Activated T-cell treated with anti-CD3 and anti-CD28 coated beads, Interleukin-2, amount 50 U/mL, for 72 hours (primary cell): ENCODE data around the gene TREX2. TPM values are rescaled to one million over a fixed set of nuclear protein-coding genes. Genes with fewer than 3 reads are reported as not detected.

Source experiments
- ATAC-seq, 2 donors: fragments of 150-1000 bp; cut with Tn5 transposase; replicated peaks in 1 of 2; 2 replicates each; pipeline ENCODE4 v1.10.0; 2021; ENCODE audit warnings: moderate library complexity in 2 of 2, mild to moderate bottlenecking in 1 of 2
- DNase-seq, 2 donors: peaks; one replicate each; pipeline ENCODE4 v3.0.0; 2021 to 2022; ENCODE audit warnings: mixed read lengths in 1 of 2
- H3K27ac Mint-ChIP-seq: one replicate; pipeline ENCODE4 v1.8.0; 2022; ENCODE audit warnings: mild to moderate bottlenecking, moderate library complexity, mixed read lengths
- H3K27me3 Mint-ChIP-seq: one replicate; pipeline ENCODE4 v1.8.0; 2022; ENCODE audit warnings: low read depth, mixed read lengths
- H3K36me3 Mint-ChIP-seq, 2 donors: one replicate each; pipeline ENCODE4 v1.8.0; 2022; ENCODE audit warnings: mixed read lengths in 2 of 2, mild to moderate bottlenecking in 1 of 2; ENCODE audit not compliant: insufficient read depth in 2 of 2
- H3K4me1 Mint-ChIP-seq: one replicate; pipeline ENCODE4 v1.8.0; 2022; ENCODE audit warnings: low read depth, mixed read lengths
- H3K4me3 Mint-ChIP-seq, 2 donors: one replicate each; pipeline ENCODE4 v1.8.0; 2022; ENCODE audit warnings: mild to moderate bottlenecking in 2 of 2, mixed read lengths in 2 of 2, moderate library complexity in 2 of 2
- H3K9me3 Mint-ChIP-seq, 2 donors: one replicate each; pipeline ENCODE4 v1.8.0; 2022; ENCODE audit warnings: mixed read lengths in 2 of 2
- total RNA-seq, 2 donors: library from RNA; stranded (reverse); gene quantifications; one replicate each; pipeline ENCODE4 v1.2.3, GENCODE V29; 2022

Gene TREX2
- total RNA-seq, 2 donors from 2014 or later: 2.7 to 2.8 TPM

- Mint-ChIP-seq H3K27me3 (no peaks in the 10 kb centered on the region), H3K4me3 (no peak overlapping the region), H3K27ac (no peak overlapping the region), H3K4me1 (no peaks in the 10 kb centered on the region), H3K9me3 (no peaks in the 10 kb centered on the region), H3K36me3 (no peaks in the 10 kb centered on the region)
- no peak for DNase-seq
- no peak for ATAC-seq
Measured at GRCh38 chrX:153445106-153445855, 575 bp downstream of the TREX2 start.

DNA sequence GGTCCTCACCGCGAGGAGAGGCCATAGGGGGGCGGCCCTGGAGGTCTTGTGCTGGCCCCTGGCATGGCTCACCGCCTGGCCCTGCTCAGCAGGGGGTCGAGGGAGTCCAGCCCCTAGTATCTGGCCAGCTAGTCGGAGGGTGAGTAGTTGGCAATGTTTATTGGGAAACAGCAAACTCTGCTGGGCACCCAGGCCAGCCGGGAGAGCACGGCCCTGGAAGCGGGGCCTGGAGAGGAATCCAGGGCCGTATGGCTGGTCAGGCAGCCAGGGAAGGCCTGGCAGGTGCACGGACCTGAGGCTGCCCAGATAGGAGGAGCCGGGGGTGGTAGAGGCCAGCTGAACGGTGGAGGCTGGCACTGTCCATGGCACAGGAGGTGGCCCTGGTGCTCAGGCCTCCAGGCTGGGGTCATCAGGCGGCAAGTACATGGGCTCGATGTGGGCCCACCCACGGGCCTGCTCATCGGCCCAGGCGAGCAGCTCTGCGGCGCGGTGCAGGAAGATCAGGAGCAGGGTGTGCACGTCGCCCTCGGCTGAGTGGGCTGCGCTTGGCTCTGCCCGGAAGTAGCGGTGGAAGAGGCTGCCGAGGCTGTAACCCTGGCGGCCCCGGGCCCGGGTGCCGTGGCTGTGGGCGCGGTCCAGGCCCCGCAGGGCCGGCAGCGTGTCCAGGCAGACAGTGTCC is 1.4 kb downstream of the TREX2 start:
- ATAC-seq (no peak), DNase-seq (no peak)
- no peaks in the 10 kb centered on the region for H3K36me3 Mint-ChIP-seq
- H3K9me3 Mint-ChIP-seq: no peaks in the 10 kb centered on the region
- H3K27ac Mint-ChIP-seq: no peak overlapping the region
- no peak overlapping the region for H3K4me3 Mint-ChIP-seq
- no peaks in the 10 kb centered on the region for H3K4me1 Mint-ChIP-seq
- H3K27me3 Mint-ChIP-seq: no peaks in the 10 kb centered on the region

DNA sequence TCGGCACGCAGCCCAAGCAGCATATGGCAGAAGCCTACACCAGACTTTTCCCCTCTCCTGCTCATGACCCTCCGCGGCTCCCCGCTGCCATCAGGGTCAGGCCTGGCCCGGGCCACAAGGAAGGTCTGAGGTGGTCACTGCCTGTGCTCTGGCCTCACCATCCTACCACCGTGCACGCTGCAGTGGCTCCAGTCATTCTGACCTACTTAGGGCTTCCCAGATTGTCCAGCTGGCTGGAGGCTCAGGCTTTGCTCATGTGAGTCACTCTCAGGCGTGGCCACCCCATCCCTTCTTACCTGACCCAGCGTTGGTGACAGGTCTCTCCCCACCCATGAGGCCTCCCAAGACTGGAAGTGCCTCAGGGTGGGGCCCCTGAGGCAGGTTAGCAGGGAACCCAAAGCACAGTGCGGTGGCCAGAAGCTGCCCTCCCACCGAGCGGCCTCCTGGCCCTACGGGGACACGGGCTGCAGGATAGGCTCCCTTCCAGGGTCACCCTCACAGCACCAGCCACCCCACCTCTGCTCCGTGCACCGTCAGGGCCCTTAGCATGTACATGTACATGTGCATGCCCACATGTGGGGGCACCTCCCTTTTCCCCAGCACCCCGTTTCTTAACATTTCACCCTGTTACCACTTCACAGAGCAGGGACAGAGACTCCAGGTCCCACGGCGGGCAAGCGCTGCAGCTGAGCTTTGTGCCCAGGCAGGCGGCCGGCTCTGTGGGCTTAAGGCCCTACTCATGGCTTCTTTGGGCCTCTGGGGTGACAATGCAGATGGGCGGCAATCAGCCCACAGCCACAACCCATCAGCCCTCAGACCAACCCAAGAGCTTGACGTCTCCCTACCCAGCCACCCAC is 2.2 kb downstream of the TREX2 start:
- no peak for ATAC-seq
- Mint-ChIP-seq H3K4me1 (no peaks in the 10 kb centered on the region), H3K4me3 (no peak overlapping the region), H3K9me3 (no peaks in the 10 kb centered on the region), H3K27me3 (peaks cover 6% of the 10 kb centered on the region), H3K27ac (no peak overlapping the region), H3K36me3 (no peaks in the 10 kb centered on the region)
- DNase-seq: no peak

- Mint-ChIP-seq H3K27ac (no peak overlapping the region), H3K4me1 (no peaks in the 10 kb centered on the region)
Measured at GRCh38 chrX:153442463-153442862, 3.4 kb downstream of the TREX2 start.

GRCh38 chrX:153441981-153442380 is 3.9 kb downstream of the TREX2 start:
- no peaks in the 10 kb centered on the region for H3K9me3 Mint-ChIP-seq
- ATAC-seq (no peak), DNase-seq (no peak)
- H3K4me3 Mint-ChIP-seq: no peak overlapping the region
- H3K27ac Mint-ChIP-seq: no peak overlapping the region
- H3K36me3 Mint-ChIP-seq: no peaks in the 10 kb centered on the region
- peaks cover 20% of the 10 kb centered on the region for H3K27me3 Mint-ChIP-seq
- no peaks in the 10 kb centered on the region for H3K4me1 Mint-ChIP-seq

More at GRCh38 chrX:153442463-153442862, 3.4 kb downstream of the TREX2 start:
- H3K27me3 Mint-ChIP-seq: peaks cover 16% of the 10 kb centered on the region
- no peak for ATAC-seq
- DNase-seq: no peak
- H3K4me3 Mint-ChIP-seq: no peak overlapping the region
- no peaks in the 10 kb centered on the region for H3K36me3 Mint-ChIP-seq
- no peaks in the 10 kb centered on the region for H3K9me3 Mint-ChIP-seq

GRCh38 chrX:153441296-153441695 is 4.6 kb downstream of the TREX2 start:
- no peak overlapping the region for H3K27ac Mint-ChIP-seq

GRCh38 chrX:153440556-153441135 is 5.2 kb downstream of the TREX2 start:
- no peak for ATAC-seq
- no peak for DNase-seq
- Mint-ChIP-seq H3K27me3 (peaks cover 26% of the 10 kb centered on the region), H3K4me1 (no peaks in the 10 kb centered on the region), H3K36me3 (no peaks in the 10 kb centered on the region), H3K9me3 (no peaks in the 10 kb centered on the region), H3K4me3 (no peak overlapping the region), H3K27ac (no peak overlapping the region)

More at GRCh38 chrX:153441296-153441695, 4.6 kb downstream of the TREX2 start:
- no peak for ATAC-seq
- H3K4me1 Mint-ChIP-seq: no peaks in the 10 kb centered on the region
- peaks cover 26% of the 10 kb centered on the region for H3K27me3 Mint-ChIP-seq
- no peak for DNase-seq
- H3K4me3 Mint-ChIP-seq: no peak overlapping the region
- H3K9me3 Mint-ChIP-seq: no peaks in the 10 kb centered on the region
- no peaks in the 10 kb centered on the region for H3K36me3 Mint-ChIP-seq

DNA sequence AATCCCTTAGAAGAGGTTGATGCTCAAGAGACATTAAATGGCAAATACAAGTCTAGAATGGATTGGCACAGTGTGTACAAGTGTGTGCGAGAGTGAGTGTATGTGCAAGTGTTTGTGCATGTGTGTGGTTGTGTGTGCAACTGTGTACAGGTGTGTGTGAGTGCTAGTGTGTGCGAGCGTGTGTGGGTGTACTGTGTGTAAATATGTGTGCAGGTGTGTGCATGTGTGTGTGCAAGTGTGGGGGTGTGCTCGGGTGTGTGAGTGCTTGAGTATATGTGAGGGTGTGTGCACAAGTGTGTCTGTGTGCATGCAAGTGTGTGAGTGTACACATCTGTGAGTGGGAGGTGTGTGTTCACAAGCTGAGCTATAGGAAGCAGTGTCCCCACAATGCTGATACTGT is 5.9 kb downstream of the TREX2 start:
- DNase-seq (no peak), ATAC-seq (peak in 1 of 2 donors; percentile 11)
- H3K9me3 Mint-ChIP-seq: no peaks in the 10 kb centered on the region
- H3K4me1 Mint-ChIP-seq: no peaks in the 10 kb centered on the region
- no peak overlapping the region for H3K4me3 Mint-ChIP-seq
- H3K27ac Mint-ChIP-seq: no peak overlapping the region
- no peaks in the 10 kb centered on the region for H3K36me3 Mint-ChIP-seq
- H3K27me3 Mint-ChIP-seq: peaks cover 26% of the 10 kb centered on the region

GRCh38 chrX:153438532-153438931 is 7.3 kb downstream of the TREX2 start:
- Mint-ChIP-seq H3K27me3 (peaks cover 26% of the 10 kb centered on the region), H3K9me3 (no peaks in the 10 kb centered on the region), H3K27ac (no peak overlapping the region)

DNA sequence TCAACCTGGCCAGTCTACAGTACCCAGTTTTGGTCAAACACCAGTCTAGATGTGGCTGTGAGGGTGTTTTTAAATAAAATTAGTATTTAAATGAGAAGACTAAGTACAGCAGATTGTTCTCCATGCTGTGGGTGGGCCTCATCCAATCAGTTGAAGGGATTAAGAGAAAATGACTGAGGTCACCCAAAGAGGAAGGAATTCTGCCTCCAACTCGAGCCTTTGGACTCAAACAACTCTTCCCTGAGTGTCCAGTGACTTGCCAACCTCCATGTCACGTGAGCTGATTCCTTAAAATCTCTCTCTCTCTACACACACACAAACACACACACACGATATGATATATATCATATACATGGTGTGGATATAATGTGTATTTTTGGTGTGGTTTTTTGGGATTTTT is 10.0 kb downstream of the TREX2 start:
- Mint-ChIP-seq H3K4me3 (no peak overlapping the region), H3K9me3 (no peaks in the 10 kb centered on the region), H3K27me3 (peaks cover 33% of the 10 kb centered on the region), H3K27ac (no peak overlapping the region), H3K4me1 (no peaks in the 10 kb centered on the region), H3K36me3 (no peaks in the 10 kb centered on the region)
- ATAC-seq (no peak), DNase-seq (no peak)

More at GRCh38 chrX:153438532-153438931, 7.3 kb downstream of the TREX2 start:
- ATAC-seq: no peak
- Mint-ChIP-seq H3K4me3 (no peak overlapping the region), H3K4me1 (no peaks in the 10 kb centered on the region), H3K36me3 (no peaks in the 10 kb centered on the region)
- DNase-seq: no peak

GRCh38 chrX:153434801-153435200 is 11.1 kb downstream of the TREX2 start:
- Mint-ChIP-seq H3K36me3 (no peaks in the 10 kb centered on the region), H3K27me3 (peaks cover 39% of the 10 kb centered on the region), H3K9me3 (no peaks in the 10 kb centered on the region), H3K4me1 (no peaks in the 10 kb centered on the region), H3K27ac (no peak overlapping the region), H3K4me3 (no peak overlapping the region)
- ATAC-seq (no peak), DNase-seq (no peak)

GRCh38 chrX:153433781-153434285 is 12.0 kb downstream of the TREX2 start:
- Mint-ChIP-seq H3K27me3 (peaks cover 41% of the 10 kb centered on the region), H3K27ac (no peak overlapping the region), H3K36me3 (no peaks in the 10 kb centered on the region), H3K4me3 (no peak overlapping the region), H3K9me3 (no peaks in the 10 kb centered on the region), H3K4me1 (no peaks in the 10 kb centered on the region)
- ATAC-seq (no peak), DNase-seq (no peak)
